HepG2 (cell line): ENCODE data around the gene CHTF8. TPM values are rescaled to one million over a fixed set of nuclear protein-coding genes. Genes with fewer than 3 reads are reported as not detected.

Experiments used
- GLI4 ChIP-seq: sonication (generic); formaldehyde crosslinking; IDR thresholded peaks from 2 replicates; pipeline ENCODE4 v1.5.1; 2020; ENCODE audit warnings: missing genetic modification reagents, mild to moderate bottlenecking, moderate library complexity, borderline replicate concordance
- GPN1 ChIP-seq: sonication (generic); formaldehyde crosslinking; IDR thresholded peaks from 2 replicates; pipeline ENCODE4 v1.5.1; 2020; ENCODE audit warnings: missing genetic modification reagents, borderline replicate concordance
- HNRNPL ChIP-seq: fragments of 200-400 bp; formaldehyde crosslinking; IDR thresholded peaks from 2 replicates; pipeline ENCODE4 v1.6.1; 2017; ENCODE audit warnings: mild to moderate bottlenecking, low read depth, low read length
- KIAA2018 ChIP-seq: sonication (generic); formaldehyde crosslinking; IDR thresholded peaks from 2 replicates; pipeline ENCODE4 v1.5.0; 2020; ENCODE audit warnings: mild to moderate bottlenecking, missing genetic modification reagents, borderline replicate concordance
- RXRA ChIP-seq: sonication (generic); formaldehyde crosslinking; IDR thresholded peaks from 2 replicates; pipeline ENCODE4 v1.5.1; 2020; ENCODE audit warnings: missing genetic modification reagents
- SCMH1 ChIP-seq: sonication (generic); formaldehyde crosslinking; IDR thresholded peaks from 2 replicates; pipeline ENCODE4 v1.9.0; 2021; ENCODE audit warnings: missing genetic modification reagents, mild to moderate bottlenecking, borderline replicate concordance
- TBX2 ChIP-seq: sonication (generic); formaldehyde crosslinking; IDR thresholded peaks from 2 replicates; pipeline ENCODE4 v1.5.0; 2020; ENCODE audit warnings: missing genetic modification reagents, mild to moderate bottlenecking, borderline replicate concordance
- TBX3 ChIP-seq: fragments of 450-650 bp; IDR thresholded peaks from 2 replicates; pipeline ENCODE4 v1.6.1; 2017; ENCODE audit warnings: antibody characterized with exemption, mild to moderate bottlenecking, inconsistent platforms, borderline replicate concordance
- TCF12 ChIP-seq, 2 experiments: fragments of 450-650 bp in 1 of 2; sonication (generic) in 1 of 2; formaldehyde crosslinking in 1 of 2; IDR thresholded peaks; 2 replicates each; pipeline versions ENCODE4 v1.6.1 to v1.8.0; 2017 to 2022; ENCODE audit warnings: antibody characterized with exemption in 1 of 2, mild to moderate bottlenecking in 1 of 2, missing genetic modification reagents in 1 of 2, moderate library complexity in 1 of 2
- ZNF207 ChIP-seq: fragments of 450-650 bp; IDR thresholded peaks from 2 replicates; pipeline ENCODE4 v1.6.1; 2016; ENCODE audit warnings: antibody characterized with exemption, borderline replicate concordance
- ZNF552 ChIP-seq: sonication (generic); formaldehyde crosslinking; IDR thresholded peaks from 2 replicates; pipeline ENCODE4 v1.9.0; 2022; ENCODE audit warnings: missing genetic modification reagents, mild to moderate bottlenecking, borderline replicate concordance
- ZNF891 ChIP-seq: sonication (generic); formaldehyde crosslinking; IDR thresholded peaks from 2 replicates; pipeline ENCODE4 v1.5.0; 2020; ENCODE audit warnings: mild to moderate bottlenecking, missing genetic modification reagents
- polyA plus RNA-seq, 8 experiments: library from polyadenylated mRNA; depleted of rRNA in 3 of 8; stranded (reverse) in 7 of 8; unstranded in 1 of 8; fragments of >200 nt; fragmentation: Illumina TruSeq in 4 of 8; extraction: Trizol in 4 of 8; gene quantifications; 2 replicates each; pipeline versions ENCODE4 v1.2.1 to v1.2.3, GENCODE V29; 2011 to 2016; ENCODE audit warnings: low read depth in 4 of 8, missing spikeins in 1 of 8, mixed read lengths in 1 of 8; ENCODE audit not compliant: insufficient read depth in 1 of 8
- total RNA-seq, 5 experiments: library from RNA; depleted of rRNA; stranded (reverse); fragments of >200 nt; fragmentation: Illumina TruSeq; extraction: Trizol; gene quantifications; 2 replicates each; pipeline ENCODE4 v1.2.3, GENCODE V29; 2016; ENCODE audit warnings: low read depth in 1 of 5
- TF ChIP-seq, protein P1 (sequence below), 2 experiments: sonication (generic) in 1 of 2; formaldehyde crosslinking in 1 of 2; IDR thresholded peaks; 2 replicates each; pipeline versions ENCODE4 v1.6.1 to v1.9.0; 2014 to 2022; ENCODE audit warnings: antibody characterized with exemption in 1 of 2, borderline replicate concordance in 1 of 2, inconsistent platforms in 1 of 2, low read depth in 1 of 2, missing genetic modification reagents in 1 of 2

CHTF8 gene
- total and polyA plus RNA-seq, 2 of the 13 experiments (the other 11 are each of a cell fraction or from before 2014, with no cell fraction given): 37.2 to 67.5 TPM

DNA sequence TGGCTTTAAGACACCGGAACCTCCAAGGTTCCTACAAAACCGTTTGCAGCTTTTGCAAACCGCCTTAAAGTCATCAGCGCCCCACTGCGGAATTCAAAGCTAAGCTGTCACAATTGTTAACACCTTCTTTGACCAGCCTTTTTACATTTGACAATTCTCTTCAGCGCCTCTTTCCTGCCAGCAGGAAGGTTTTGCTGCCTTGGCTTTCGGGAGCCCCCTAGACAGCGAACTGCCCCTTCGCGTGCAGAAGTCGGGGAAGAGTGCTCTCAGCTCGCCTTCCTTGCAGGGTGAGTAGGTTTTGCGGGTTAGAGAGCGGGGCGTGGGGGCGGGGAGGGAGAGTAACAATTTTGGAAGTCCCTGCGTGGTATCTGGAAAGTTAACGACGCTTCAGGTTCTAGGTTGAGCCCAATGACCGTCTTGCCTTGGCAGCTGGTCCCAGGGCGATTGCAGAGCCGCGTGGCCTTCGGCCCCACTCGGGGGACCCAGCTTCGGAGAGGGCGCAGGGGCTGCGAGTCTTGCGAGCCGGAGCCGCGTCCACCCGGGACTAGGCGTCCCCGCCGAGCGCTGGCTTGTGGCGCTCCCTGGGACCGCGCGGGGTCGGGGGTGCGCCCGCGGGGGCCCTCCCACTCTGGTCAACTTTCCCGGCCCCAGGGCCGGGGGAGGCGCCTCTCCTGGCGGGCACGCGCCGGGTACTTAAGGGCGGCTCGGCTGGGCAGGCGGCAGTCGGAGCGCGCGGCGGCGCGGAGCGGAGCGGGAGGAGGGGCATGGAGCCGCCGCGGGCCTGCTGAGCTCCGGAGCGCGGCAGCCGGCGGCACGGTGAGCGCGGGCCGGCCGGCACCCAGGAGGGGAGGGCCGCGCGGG lies 26.7 kb downstream of the CHTF8 start, which contains the start of gene HAS3 (continued):
- TF ChIP-seq TBX3 (peak; percentile 27; the same call in 1 of the 2 replicates), GPN1 (CRISPR knock-in tag) (no peak), RXRA (peak; percentile 33; the same call in 1 of the 2 replicates), KIAA2018 (CRISPR knock-in tag) (no peak), SCMH1 (CRISPR knock-in tag) (no peak), ZNF552 (CRISPR knock-in tag) (no peak), ZNF207 (no peak), HNRNPL (0 out of 2 replicates have a peak, but pooled peaks have one; percentile 44), GLI4 (no peak), TCF12 (IDR thresholded peaks at IDR 0.05) (no peak), TCF12 (CRISPR knock-in tag; IDR thresholded peaks at IDR 0.05) (no peak), ZNF891 (peak; percentile 66), TBX2 (CRISPR knock-in tag) (peak; percentile 51; the same call in 1 of the 2 replicates)
- TF ChIP-seq, protein P1, sequence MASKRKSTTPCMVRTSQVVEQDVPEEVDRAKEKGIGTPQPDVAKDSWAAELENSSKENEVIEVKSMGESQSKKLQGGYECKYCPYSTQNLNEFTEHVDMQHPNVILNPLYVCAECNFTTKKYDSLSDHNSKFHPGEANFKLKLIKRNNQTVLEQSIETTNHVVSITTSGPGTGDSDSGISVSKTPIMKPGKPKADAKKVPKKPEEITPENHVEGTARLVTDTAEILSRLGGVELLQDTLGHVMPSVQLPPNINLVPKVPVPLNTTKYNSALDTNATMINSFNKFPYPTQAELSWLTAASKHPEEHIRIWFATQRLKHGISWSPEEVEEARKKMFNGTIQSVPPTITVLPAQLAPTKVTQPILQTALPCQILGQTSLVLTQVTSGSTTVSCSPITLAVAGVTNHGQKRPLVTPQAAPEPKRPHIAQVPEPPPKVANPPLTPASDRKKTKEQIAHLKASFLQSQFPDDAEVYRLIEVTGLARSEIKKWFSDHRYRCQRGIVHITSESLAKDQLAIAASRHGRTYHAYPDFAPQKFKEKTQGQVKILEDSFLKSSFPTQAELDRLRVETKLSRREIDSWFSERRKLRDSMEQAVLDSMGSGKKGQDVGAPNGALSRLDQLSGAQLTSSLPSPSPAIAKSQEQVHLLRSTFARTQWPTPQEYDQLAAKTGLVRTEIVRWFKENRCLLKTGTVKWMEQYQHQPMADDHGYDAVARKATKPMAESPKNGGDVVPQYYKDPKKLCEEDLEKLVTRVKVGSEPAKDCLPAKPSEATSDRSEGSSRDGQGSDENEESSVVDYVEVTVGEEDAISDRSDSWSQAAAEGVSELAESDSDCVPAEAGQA (IDR thresholded peaks at IDR 0.05; ENCODE audit: low read depth): no peak
- TF ChIP-seq, protein P1 (CRISPR knock-in tag; IDR thresholded peaks at IDR 0.05; ENCODE audit: borderline replicate concordance): 0 out of 2 replicates have a peak, but pooled peaks have one; percentile 47
